GM08714 (cell line): Measurements from ENCODE around the gene LRRC25.

Experiments
- H3K4me3 ChIP-seq: fragments of 200-500 bp; sonication (Bioruptor generic); 2 replicates; pipeline ENCODE4 v1.5.1; 2014; ENCODE audit warnings: mild to moderate bottlenecking, low read length, inconsistent platforms
- ZNF274 ChIP-seq: IDR thresholded peaks from 2 replicates; pipeline ENCODE4 v1.6.1; 2012; ENCODE audit warnings: mild to moderate bottlenecking, low read depth, low read length

LRRC25 gene

DNA sequence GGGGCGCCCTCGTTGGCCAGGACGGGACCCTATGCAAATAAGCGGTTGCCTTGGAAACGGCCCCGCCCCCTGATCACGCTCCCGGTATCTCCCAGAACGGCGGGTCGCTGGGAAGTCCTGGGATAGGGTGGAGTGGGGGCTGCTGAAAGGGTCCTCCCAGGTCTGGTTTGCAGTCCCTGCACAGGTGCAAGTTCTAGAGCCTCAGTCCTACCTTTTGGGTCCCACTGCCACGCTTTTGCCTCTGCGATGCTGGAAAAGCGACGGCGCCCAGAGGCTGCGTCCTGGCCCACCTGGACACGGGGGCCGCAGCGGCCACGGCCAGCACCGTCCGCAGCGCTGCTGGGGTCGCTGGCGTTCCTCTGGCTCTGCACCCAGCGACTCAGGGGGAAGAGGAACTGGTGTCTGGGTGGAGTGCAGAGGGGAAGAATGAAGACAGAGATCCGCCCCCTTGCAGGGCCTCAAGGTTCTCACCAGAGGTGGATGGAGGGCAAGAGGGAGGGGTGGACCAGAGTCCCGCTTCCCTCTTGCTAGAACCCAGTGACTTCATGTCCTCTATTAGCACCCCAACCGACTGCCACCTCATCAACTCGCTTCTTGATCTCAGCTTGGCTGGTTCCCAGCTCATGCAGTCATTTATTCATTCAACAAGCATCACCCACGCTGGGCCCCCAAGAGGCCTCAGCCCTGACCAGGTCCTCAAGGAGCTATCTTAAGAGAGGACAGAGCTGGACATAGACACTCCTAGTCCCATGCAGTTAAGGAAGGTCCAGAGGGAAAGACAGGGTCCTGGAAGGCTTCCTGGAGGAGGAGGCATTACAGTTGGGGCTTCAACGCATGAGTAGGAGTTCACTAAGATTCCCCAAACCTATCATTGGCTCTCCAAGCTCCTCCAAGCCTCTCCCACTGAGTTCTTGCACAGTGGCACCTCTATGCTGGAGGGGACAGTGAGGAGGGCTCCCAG, at the start of gene LRRC25:
TSS of gene LRRC25 (minus strand) at position 381 of the 961 bp plus-strand sequence. CDS start 659 bp downstream, outside the sequence.
- peak within 1 kb of the TSS; percentile 7; the same call in 1 of the 2 replicates for H3K4me3 ChIP-seq

DNA sequence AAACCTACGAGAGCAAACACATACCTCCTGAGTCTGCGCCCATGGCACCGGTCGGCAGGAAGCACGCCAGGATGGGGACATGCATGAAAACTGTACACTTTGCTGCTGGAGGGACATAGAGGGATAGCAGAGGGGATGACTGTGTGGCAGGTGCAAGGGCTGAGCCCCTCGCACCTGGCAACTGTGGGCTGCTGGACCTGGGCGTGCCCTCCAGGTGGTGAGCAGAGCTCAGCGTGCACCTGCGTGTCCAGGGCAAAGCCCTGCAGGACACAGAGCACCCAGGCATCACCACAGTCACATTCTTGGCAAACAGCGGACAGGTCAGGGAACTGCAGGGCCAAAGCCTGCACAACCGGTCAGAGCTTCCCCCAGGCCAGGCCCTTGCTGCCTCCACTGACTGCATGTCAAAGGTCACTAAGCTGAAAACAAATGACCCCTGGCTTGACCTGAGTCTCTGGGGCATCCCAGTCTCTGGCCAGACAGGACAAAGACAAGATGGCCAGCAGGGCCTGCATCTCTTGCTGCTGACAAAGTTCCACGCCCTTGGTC, 49.5 kb upstream of the LRRC25 start:
- no peak for TF ChIP-seq ZNF274
- no peak overlapping the region for H3K4me3 ChIP-seq

More for the DNA sequence above, at the start of gene LRRC25:
- no peak for TF ChIP-seq ZNF274

DNA sequence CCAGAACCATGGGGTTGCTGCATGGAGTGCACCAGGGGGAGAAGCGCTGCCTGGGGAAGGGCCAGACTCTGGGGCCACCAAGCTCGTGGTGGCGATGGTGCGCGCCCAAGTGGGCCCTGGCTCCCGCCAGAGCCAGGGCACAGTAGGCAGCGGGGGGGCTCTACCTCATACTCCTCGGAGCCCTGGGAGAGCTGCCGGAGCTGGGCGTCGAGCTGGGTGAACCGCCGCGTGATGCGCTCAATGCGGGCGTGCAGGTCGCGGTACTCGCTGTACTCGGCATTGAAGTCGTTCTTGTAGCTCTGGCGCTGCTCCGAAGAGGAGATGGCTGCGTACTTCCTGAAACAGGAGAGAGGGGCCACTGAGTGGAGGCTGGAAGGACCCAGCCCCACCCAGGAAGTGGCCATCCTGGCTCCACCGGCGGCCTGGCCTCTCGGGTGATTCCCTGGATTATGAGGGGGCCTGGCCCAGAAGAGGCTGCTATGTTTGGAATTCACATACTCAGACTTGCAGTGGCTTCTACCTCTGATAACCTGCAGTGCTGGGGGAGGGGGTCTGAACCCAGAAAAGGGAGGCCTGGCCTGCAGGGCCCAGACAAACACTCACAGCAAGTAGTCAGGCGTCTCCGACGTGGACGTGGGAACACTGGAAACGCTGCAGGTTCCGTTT, 48.9 kb upstream of the LRRC25 start:
- no peak for TF ChIP-seq ZNF274
- H3K4me3 ChIP-seq: no peak overlapping the region

DNA sequence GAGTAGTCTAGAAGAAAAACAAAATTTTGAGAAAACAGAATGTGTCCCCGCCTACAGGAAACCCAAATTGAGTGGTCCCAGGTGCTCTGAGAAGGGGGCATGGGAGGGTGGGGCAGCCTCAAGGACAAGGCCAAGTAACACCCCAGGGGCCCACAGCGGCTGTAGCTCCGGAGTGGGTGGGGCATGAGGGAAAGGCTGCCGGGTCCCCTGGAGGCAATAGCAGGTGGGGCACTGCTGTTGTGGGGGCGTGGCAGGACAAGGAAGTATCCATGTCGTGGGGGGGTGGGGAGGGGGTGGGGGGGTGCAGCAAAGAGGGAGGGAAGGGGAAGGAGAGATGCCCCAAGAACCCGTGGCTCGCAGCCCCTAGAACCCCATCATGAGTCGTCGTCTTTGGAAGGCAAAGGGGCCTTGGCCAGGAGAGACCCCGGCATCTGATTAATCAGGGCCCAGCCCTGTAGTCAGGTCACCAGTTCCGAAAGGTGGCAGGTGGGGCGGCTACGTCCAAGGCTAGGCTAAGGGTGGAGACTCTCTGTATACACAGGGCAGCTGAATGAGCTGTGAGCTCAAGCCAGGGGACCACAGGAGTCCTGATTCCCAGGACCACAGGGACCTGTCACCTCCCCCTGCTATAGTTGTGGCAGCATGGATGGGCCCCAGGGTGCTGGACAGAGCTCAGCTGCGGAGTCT, 48.0 kb upstream of the LRRC25 start:
- TF ChIP-seq ZNF274: no peak
- H3K4me3 ChIP-seq: no peak overlapping the region

DNA sequence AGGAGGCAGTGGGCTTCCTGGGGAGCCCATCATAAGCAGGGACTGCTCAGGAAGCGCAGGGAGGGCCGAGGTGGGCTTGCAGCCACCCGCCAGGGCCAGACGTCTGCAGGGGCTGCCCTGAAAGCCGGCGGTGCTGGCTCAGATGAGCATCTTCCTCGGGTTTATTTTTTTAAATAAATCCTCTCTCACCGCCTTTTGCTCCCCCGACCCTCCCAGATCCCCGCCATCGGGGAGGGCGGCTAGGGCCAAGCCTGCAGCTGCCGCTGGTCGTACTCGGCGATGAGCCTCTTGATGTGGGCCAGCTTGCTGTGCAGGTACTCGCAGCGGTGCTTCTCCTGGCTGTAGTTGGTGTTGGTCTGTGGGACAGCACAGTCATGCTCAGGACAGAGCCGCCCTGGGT, 47.1 kb upstream of the LRRC25 start:
- TF ChIP-seq ZNF274: no peak
- H3K4me3 ChIP-seq: no peak overlapping the region

DNA sequence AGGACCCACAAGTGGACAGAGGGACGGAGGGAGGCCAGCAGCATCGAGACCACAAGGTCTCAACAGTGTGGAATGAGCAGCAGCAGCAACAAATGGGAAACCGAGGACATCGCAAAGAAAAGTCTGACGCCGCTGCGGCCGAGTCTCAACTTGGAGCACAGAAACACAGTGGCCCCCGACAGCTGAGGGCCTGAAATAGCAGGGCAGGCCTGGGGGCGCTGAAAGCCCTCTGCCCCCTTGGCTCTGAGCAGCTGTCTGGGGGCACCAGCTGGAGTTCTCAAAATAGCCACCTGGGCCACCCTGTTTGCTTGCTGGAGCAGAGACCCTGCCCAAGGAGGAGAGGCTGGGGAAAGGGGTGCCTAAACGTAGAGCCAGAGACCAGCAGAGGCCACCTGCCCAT, 46.4 kb upstream of the LRRC25 start:
- no peak for TF ChIP-seq ZNF274
- no peak overlapping the region for H3K4me3 ChIP-seq

DNA sequence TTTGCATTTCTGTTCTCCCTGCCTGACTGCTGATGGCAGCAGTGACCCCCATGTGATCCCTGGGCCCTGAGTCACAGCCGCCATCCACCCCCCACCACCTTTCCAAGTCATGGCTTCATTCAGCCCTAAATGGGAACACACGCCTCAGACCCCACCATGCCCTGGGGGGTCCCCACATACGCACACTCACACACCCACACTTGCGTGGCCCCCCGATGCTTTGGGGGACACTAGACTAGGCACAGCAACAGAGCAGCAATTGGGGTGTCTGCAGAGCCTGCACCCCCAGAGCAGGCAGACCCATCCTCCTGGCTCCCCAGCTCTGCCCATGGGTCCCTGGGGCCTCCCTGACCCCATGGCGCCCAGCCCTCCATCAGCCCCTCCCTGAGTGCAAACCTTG, 46.0 kb upstream of the LRRC25 start:
- H3K4me3 ChIP-seq: no peak overlapping the region
- no peak for TF ChIP-seq ZNF274

DNA sequence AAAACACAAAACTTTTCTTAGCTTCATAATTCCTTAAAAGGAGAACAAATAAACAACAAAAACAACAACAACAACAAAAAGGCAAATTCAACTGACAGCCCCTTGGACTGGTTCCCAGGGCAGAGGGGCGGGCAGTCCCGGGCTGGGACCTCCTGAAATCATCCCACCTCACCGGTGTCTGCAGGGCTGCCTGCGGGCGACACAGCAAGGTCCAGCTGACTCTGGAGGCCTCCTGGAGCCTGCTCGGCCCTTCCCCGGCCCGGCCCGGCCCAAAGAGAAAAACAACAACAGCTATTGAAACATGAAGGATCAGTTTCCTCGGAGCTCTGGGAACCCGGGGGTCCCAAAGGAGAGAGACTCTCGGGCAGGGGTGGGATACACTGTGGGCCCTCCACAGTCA, 45.5 kb upstream of the LRRC25 start:
- TF ChIP-seq ZNF274: no peak
- H3K4me3 ChIP-seq: no peak overlapping the region

DNA sequence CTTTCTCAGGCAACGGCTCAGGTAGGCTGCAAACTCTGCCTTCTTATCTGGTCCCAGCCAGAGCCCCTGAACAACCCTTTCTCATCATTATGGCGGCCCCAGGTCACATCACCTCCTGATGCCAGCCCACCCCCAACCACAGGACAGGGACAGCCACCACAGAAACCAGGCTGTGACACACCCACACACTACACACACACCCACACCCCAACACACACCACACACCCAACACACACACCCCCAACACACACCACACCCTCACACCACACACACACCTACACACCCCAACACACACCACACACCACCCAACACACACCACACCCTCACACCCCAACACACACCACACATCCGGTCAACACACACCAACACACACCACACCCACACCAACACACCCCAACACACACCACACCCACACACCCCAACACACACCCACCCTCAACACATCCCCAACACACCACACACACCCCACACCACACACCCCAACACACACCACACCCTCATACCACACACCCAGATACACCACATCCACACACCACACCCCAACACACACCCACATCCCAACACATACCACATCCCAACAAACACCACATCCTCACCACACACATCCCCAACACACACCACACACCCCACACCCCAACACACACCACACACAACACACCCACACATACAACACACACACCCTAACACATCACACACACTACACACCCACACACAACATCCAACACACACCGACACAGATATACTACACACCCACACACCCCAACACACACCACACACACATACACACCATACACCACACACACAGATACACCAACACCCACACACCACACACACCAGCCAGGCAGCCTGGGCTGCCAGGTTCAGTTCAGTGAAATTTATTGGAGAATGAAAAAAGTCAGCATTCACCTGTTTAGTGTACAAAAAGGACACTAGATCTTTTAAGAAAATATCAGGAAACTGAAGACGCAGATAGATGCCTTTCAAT, 44.7 kb upstream of the LRRC25 start:
- TF ChIP-seq ZNF274: no peak
- H3K4me3 ChIP-seq: no peak overlapping the region

DNA sequence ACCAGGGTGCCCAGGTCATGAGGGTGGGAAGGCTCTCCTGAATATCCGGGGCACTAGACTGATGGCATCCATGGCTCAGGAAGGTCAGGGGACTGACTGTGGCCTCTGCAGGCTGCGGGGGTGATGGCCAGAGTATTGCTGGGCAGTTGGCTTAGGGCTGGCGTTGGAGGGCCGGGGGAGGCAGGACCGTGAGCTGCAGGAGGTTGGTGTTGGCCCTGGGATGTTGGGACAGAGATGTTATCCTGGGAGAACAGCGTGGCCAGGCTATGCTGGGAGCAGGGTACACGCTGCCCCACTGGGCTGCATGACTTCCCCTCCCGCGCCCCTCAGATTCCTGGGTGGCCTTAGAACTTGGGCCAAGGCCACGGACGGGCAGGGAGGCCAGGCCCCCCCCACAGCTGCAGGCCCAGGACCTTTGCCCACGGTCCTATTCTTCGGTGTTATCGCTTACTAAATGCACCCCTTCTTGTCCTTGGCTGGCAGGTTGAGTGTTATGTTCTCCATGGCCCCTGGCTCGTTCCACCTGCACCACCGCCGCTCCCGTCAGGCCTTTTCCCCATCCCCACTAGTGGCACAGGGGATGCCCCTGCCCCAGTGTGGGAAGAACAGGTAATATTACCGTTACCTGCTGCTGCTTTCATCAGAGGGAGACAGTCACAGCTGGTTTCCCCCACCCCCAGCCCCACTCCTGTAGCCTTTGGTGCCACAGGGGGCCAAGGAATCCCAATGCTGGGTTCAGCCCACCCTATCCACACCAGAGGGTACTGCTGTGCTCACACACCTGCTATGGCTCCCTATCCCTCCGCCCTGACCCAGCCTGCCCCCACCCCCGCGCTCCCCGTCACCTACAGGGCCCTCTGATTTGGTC, 43.7 kb upstream of the LRRC25 start:
- no peak overlapping the region for H3K4me3 ChIP-seq
- no peak for TF ChIP-seq ZNF274

DNA sequence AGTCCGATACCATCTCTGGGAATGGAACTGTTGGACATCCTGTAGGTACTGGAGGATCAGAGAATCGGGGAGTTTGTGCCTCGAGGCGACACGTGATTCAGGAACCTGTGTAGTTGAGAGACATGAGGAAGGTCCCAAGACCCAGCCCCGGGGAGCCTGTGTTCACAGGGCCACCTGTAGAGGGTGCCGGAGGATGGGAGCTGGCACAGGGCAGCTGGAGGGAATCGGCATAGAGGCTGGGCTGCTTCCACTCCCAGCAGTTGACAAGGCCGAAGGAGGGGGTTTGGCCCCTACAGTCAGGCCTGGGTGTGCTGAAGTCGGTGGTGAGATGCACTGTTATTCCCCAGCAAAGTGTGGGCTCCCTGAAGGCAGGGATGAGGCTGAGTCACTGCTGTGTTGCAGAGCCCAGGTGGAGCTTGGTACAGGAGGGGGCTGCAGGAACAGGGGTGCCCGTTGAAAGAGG, 43.0 kb upstream of the LRRC25 start:
- no peak overlapping the region for H3K4me3 ChIP-seq
- TF ChIP-seq ZNF274: no peak

DNA sequence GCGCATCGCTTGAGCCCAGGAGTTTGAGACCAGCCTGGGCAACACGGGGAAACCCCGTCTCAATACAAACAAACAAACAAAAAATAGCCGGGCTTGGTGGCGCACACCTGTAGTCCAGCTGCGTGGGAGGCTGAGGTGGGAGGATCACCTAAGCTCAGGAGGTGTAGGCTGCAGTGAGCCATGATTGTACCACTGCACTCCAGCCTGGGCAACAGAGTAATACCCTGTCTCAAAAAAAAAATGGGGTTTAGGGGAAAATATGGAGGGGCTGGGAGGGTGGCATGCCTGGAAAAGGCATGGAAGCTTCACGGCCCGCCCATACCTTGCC, 42.5 kb upstream of the LRRC25 start:
- no peak for TF ChIP-seq ZNF274
- H3K4me3 ChIP-seq: no peak overlapping the region
